ENCODE measurements around the gene ZNF23. TPM values are rescaled to one million over a fixed set of nuclear protein-coding genes. Genes with fewer than 3 reads are reported as not detected.

The ZNF23 gene
- total RNA-seq, 1 experiment from 2014 or later = 11.1 TPM

DNA sequence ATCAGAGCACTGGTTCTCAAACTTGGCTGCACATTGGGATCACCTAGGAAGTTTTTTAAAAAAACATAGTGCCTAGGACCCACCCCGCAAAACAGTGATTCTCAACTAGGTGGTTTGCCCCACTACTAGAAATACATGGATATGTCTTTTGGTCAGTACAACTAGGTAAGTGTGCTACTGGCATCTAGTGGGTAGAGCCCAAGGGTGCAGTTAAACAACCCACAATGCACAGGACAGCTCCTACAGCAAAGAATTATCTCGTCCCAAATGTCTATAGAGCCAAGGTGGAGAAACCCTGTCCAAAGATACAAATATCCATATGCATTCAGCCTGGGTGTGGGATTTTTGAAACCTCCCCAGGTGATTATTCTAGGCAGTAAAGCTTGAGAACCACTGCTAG, 38.9 kb upstream of the ZNF23 start:
- DNase-seq (ENCODE audit: low read depth, low spot score) (no peak), ATAC-seq (no peak)
- no peaks in the 10 kb centered on the region for H3K79me2 ChIP-seq (ENCODE audit: insufficient read depth, low read length)
- ChIA-PET RAD21 (ENCODE audit: low non-redundant PET in 1 of 2, low total read pairs in 2 of 2, uncharacterized antibody in 2 of 2, unreplicated experiment in 2 of 2) (interaction anchor here in 1 of 2 experiments (1.4 kb wide), 1 partner anchor 37 kb away, joined by 3 read pairs; no protein-coding TSS in a partner anchor), CTCF (interaction anchor here (0.8 to 5.7 kb wide), 7 partner anchors 17 to 461 kb away, joined by 3 to 74 read pairs (median 4); partner anchors contain the start of gene CHST4), POLR2A (interaction anchor here (0.8 kb wide), 1 partner anchor 94 kb away, joined by 3 read pairs; no protein-coding TSS in a partner anchor)
- H3K9ac ChIP-seq (ENCODE audit: low read length) = no peak overlapping the region
- no TSS peak for BruUV-seq (replicated peaks)
- H3K9me3 ChIP-seq (ENCODE audit: control insufficient read depth in 1 of 2, insufficient read depth in 1 of 2, low read depth in 1 of 2, low read length in 2 of 2) = no peaks in the 10 kb centered on the region
- H2AFZ ChIP-seq (ENCODE audit: low read depth, low read length, poor library complexity, severe bottlenecking) = no peak overlapping the region
- H3K27me3 ChIP-seq (ENCODE audit: insufficient read depth, low read length) = no peaks in the 10 kb centered on the region
- no peak overlapping the region for H3K4me2 ChIP-seq (ENCODE audit: low read length)
- intact Hi-C loops (cut with micrococcal nuclease) = loop anchor here (5.0 kb wide), 1 partner anchor 111 kb away; no protein-coding TSS in a partner anchor
- no peak overlapping the region for H3K27ac ChIP-seq (ENCODE audit: low read depth, low read length)
- 0 out of 2 replicates have a peak, but pooled peaks cover 3% of the 10 kb centered on the region for H4K20me1 ChIP-seq (ENCODE audit: insufficient read depth)
- no peaks in the 10 kb centered on the region for H3K36me3 ChIP-seq (ENCODE audit: control insufficient read depth in 1 of 2, insufficient read depth in 2 of 2, low read length in 2 of 2)
- TF ChIP-seq POLR2AphosphoS5 (IDR thresholded peaks at IDR 0.05; ENCODE audit: low read depth, low read length) (no peak), EZH2 (IDR thresholded peaks at IDR 0.05) (no peak), ZBTB33 (IDR thresholded peaks at IDR 0.05; ENCODE audit: extremely low read depth, insufficient replicate concordance, low read length) (no peak), JUND (IDR thresholded peaks at IDR 0.05) (no peak), RAD21 (IDR thresholded peaks at IDR 0.05; ENCODE audit: low read depth) (0 out of 2 replicates have a peak, but pooled peaks have one; percentile 3), TCF7L2 (IDR thresholded peaks at IDR 0.05; ENCODE audit: borderline replicate concordance, extremely low read depth, insufficient read depth, insufficient read length) (no peak)
- TF ChIP-seq, protein P1, sequence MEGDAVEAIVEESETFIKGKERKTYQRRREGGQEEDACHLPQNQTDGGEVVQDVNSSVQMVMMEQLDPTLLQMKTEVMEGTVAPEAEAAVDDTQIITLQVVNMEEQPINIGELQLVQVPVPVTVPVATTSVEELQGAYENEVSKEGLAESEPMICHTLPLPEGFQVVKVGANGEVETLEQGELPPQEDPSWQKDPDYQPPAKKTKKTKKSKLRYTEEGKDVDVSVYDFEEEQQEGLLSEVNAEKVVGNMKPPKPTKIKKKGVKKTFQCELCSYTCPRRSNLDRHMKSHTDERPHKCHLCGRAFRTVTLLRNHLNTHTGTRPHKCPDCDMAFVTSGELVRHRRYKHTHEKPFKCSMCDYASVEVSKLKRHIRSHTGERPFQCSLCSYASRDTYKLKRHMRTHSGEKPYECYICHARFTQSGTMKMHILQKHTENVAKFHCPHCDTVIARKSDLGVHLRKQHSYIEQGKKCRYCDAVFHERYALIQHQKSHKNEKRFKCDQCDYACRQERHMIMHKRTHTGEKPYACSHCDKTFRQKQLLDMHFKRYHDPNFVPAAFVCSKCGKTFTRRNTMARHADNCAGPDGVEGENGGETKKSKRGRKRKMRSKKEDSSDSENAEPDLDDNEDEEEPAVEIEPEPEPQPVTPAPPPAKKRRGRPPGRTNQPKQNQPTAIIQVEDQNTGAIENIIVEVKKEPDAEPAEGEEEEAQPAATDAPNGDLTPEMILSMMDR (IDR thresholded peaks at IDR 0.05 in 2 of 3, conservative IDR thresholded peaks at IDR 0.05 in 1 of 3; ENCODE audit: borderline replicate concordance in 1 of 3, insufficient read depth in 1 of 3, low read depth in 2 of 3, low read length in 2 of 3) = peak in 1 of 3 experiments; percentile 15; a peak in 1 of 6 replicates
- H3K9me2 ChIP-seq (ENCODE audit: insufficient read depth) = no peaks in the 10 kb centered on the region
- H3K4me1 ChIP-seq (ENCODE audit: control insufficient read depth in 1 of 2, insufficient read depth in 2 of 2, low read length in 2 of 2) = 0 out of 4 replicates have a peak, but pooled peaks cover 0 to 3% of the 10 kb centered on the region in 2 experiments
- H3K4me3 ChIP-seq (replicated peaks in 1 of 2; ENCODE audit: low read depth in 1 of 2, low read length in 2 of 2) = no peak overlapping the region

All from HCT116 (cell line).